HEK293 (cell line): ENCODE results near the gene NPFFR2.

Source experiments
- CTCF ChIP-seq: fragments of 450-650 bp; formaldehyde crosslinking; IDR thresholded peaks from 2 replicates; pipeline ENCODE4 v1.5.1; 2016; ENCODE audit warnings: missing biosample characterization, missing genetic modification characterization
- ELK4 ChIP-seq: IDR thresholded peaks from 2 replicates; pipeline ENCODE4 v1.6.1; 2011; ENCODE audit warnings: mild to moderate bottlenecking, low read depth, low read length, borderline replicate concordance
- KLF9 ChIP-seq: fragments of 450-650 bp; formaldehyde crosslinking; IDR thresholded peaks from 2 replicates; pipeline ENCODE4 v1.5.1; 2016; ENCODE audit warnings: missing biosample characterization, missing genetic modification characterization, low read depth
- ZNF140 ChIP-seq: fragments of 450-650 bp; formaldehyde crosslinking; IDR thresholded peaks from 2 replicates; pipeline ENCODE4 v1.5.1; 2016; ENCODE audit warnings: missing biosample characterization, missing genetic modification characterization
- ZNF513 ChIP-seq: fragments of 450-650 bp; IDR thresholded peaks from 2 replicates; pipeline ENCODE4 v1.5.1; 2018; ENCODE audit warnings: missing biosample characterization, missing genetic modification characterization
- ZNF561 ChIP-seq: fragments of 450-650 bp; IDR thresholded peaks from 2 replicates; pipeline ENCODE4 v1.5.1; 2018; ENCODE audit warnings: missing biosample characterization, missing genetic modification characterization, borderline replicate concordance

DNA sequence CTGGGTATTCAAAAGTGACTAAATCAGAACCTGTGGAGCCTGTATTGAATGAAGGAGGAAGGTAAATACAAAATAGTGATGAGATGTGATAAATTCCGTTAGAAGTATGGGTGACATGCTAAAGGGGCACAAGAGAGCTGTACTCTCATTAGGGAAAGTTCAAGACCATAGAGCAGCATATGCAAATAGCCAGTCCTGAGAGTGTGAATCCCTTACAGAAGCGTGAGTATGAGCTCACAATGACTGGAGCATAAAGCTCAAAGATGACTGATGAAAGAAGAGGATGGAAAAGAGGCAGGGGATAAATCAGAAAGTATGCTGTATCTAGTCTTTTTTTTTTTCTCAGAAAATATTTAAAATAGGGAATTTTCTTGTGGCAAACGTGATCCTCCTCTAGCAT is 12.1 kb upstream of the NPFFR2 start:
- TF ChIP-seq ELK4 (no peak), CTCF (tag by site-specific recombination) (no peak), ZNF561 (no peak), KLF9 (tag by site-specific recombination) (no peak), ZNF140 (tag by site-specific recombination) (no peak), ZNF513 (tag by site-specific recombination) (no peak)
